Kasumi-1 (cell line): Measurements from ENCODE around the gene ARL11.
"Not testable (repeated sequence)": the region's sequence is repeated elsewhere in the genome, so short reads cannot be mapped to it uniquely, and the experiment has no call there.

Experiments
- DNase-seq, 2 experiments: peaks; one replicate each; lab custom pipeline; 2025; lab: John Stamatoyannopoulos, UW

The ARL11 gene

GRCh38 chr13:49627831-49628652 is at the start of gene ARL11:
TSS of gene ARL11 (plus strand) at chr13:49628507. CDS start at chr13:49630448, 1,941 bp downstream.
- peak; percentile 92 to 96 for DNase-seq

- no peak for DNase-seq
These were observed 48.8 kb upstream of the ARL11 start for GRCh38 chr13:49579501-49579900.

- DNase-seq: no peak
These were observed 47.2 kb upstream of the ARL11 start for GRCh38 chr13:49580980-49581680.

- DNase-seq: peak in 1 of 2 experiments; percentile 33
These were observed 43.5 kb upstream of the ARL11 start for GRCh38 chr13:49584771-49585182.

- DNase-seq: peak; percentile 59 to 62
These were observed 42.8 kb upstream of the ARL11 start, which contains the start of gene RCBTB1 for GRCh38 chr13:49585220-49586157. TSS of gene RCBTB1 (minus strand) at chr13:49585558. CDS start at chr13:49567279, 18,279 bp downstream.

GRCh38 chr13:49586717-49587116 is 41.6 kb upstream of the ARL11 start:
- DNase-seq: no peak

GRCh38 chr13:49587311-49587847 is 40.9 kb upstream of the ARL11 start:
- no peak for DNase-seq

- DNase-seq: not testable (repeated sequence)
These were observed 37.6 kb upstream of the ARL11 start for GRCh38 chr13:49590714-49591113.

- DNase-seq: not testable (repeated sequence)
These were observed 34.4 kb upstream of the ARL11 start for GRCh38 chr13:49593876-49594275.

- DNase-seq: no peak
These were observed 33.7 kb upstream of the ARL11 start for GRCh38 chr13:49594576-49594975.

- no peak for DNase-seq
These were observed 32.1 kb upstream of the ARL11 start for GRCh38 chr13:49596221-49596620.

- no peak for DNase-seq
These were observed 31.2 kb upstream of the ARL11 start for GRCh38 chr13:49597043-49597641.

- DNase-seq: no peak
These were observed 26.3 kb upstream of the ARL11 start for GRCh38 chr13:49602005-49602404.

- not testable (repeated sequence) for DNase-seq
These were observed 25.7 kb upstream of the ARL11 start for GRCh38 chr13:49602615-49603014.

- no peak for DNase-seq
These were observed 23.7 kb upstream of the ARL11 start for GRCh38 chr13:49604570-49604969.

GRCh38 chr13:49606747-49607648 is 21.3 kb upstream of the ARL11 start:
- peak; percentile 96 to 97 for DNase-seq

GRCh38 chr13:49607761-49608160 is 20.5 kb upstream of the ARL11 start:
- no peak for DNase-seq

GRCh38 chr13:49608651-49609331 is 19.5 kb upstream of the ARL11 start:
- peak; percentile 47 to 60 for DNase-seq

GRCh38 chr13:49610176-49610575 is 18.1 kb upstream of the ARL11 start:
- DNase-seq: no peak

GRCh38 chr13:49612042-49612441 is 16.3 kb upstream of the ARL11 start:
- not testable (repeated sequence) for DNase-seq
